ENCODE measurements around the gene KCND2.
"Not testable (repeated sequence)": the region's sequence is repeated elsewhere in the genome, so short reads cannot be mapped to it uniquely, and the experiment has no call there.

KCND2 gene

GRCh38 chr7:120775755-120776154 is 502.8 kb downstream of the KCND2 start:
- DNase-seq = no peak

GRCh38 chr7:120779078-120779477 is 506.1 kb downstream of the KCND2 start:
- DNase-seq = not testable (repeated sequence)

- DNase-seq = not testable (repeated sequence)
These were observed 507.5 kb downstream of the KCND2 start for GRCh38 chr7:120780451-120780850.

GRCh38 chr7:120780938-120781337 is 508.0 kb downstream of the KCND2 start:
- DNase-seq = no peak

- DNase-seq = not testable (repeated sequence)
These were observed 508.9 kb downstream of the KCND2 start for GRCh38 chr7:120781924-120782323.

GRCh38 chr7:120783273-120783672 is 510.3 kb downstream of the KCND2 start:
- no peak for DNase-seq

- no peak for DNase-seq
These were observed 510.7 kb downstream of the KCND2 start for GRCh38 chr7:120783721-120784120.

- DNase-seq = no peak
These were observed 512.1 kb downstream of the KCND2 start for GRCh38 chr7:120785095-120785494.

GRCh38 chr7:120792091-120792860 is 519.3 kb downstream of the KCND2 start:
- peak; percentile 5 for DNase-seq

- DNase-seq = no peak
These were observed 519.8 kb downstream of the KCND2 start for GRCh38 chr7:120792861-120793130.

GRCh38 chr7:120793213-120793936 is 520.4 kb downstream of the KCND2 start:
- no peak for DNase-seq

GRCh38 chr7:120794106-120794729 is 521.2 kb downstream of the KCND2 start:
- no peak for DNase-seq

GRCh38 chr7:120797026-120797645 is 524.2 kb downstream of the KCND2 start:
- no peak for DNase-seq

GRCh38 chr7:120799147-120799546 is 526.2 kb downstream of the KCND2 start:
- no peak for DNase-seq

Measured in amniotic stem cell (primary cell).